Muscle of leg (tissue), 16 donors: ENCODE data around the gene TNFRSF1A. TPM values are rescaled to one million over a fixed set of nuclear protein-coding genes. Genes with fewer than 3 reads are reported as not detected.
A peak's percentile ranks its signal among the peaks of the same experiment; 100 is the strongest.

Experiments
- DNase-seq: peaks from one replicate; pipeline ENCODE4 v3.0.0; 2013
- H3K27ac ChIP-seq: one replicate; pipeline ENCODE4 v1.5.1; 2013; ENCODE audit warnings: mild to moderate bottlenecking, low read length, control low read depth
- H3K27me3 ChIP-seq: one replicate; pipeline ENCODE4 v1.6.1; 2013; ENCODE audit warnings: low read length; ENCODE audit not compliant: control insufficient read depth, insufficient read depth
- H3K36me3 ChIP-seq: one replicate; pipeline ENCODE4 v1.6.1; 2013; ENCODE audit warnings: low read length; ENCODE audit not compliant: control insufficient read depth, insufficient read depth
- H3K4me1 ChIP-seq: one replicate; pipeline ENCODE4 v1.6.1; 2013; ENCODE audit warnings: low read length; ENCODE audit not compliant: control insufficient read depth, insufficient read depth
- H3K4me3 ChIP-seq: one replicate; pipeline ENCODE4 v1.5.1; 2013; ENCODE audit warnings: low read length, control low read depth
- H3K9me3 ChIP-seq: replicated peaks from 2 replicates; pipeline ENCODE4 v1.6.1; 2013; ENCODE audit warnings: low read depth, low read length; ENCODE audit not compliant: control insufficient read depth
- WGBS: methylation state at CpG from one replicate; pipeline ENCODE4 v1.1.5; 2013; ENCODE audit warnings: missing lambda C conversion rate; ENCODE audit not compliant: insufficient coverage; 5-methylcytosine and 5-hydroxymethylcytosine counted together
- long read RNA-seq, 11 donors: transcript quantifications; one replicate each; lab custom pipeline, GENCODE V29; 2026
- polyA plus RNA-seq, 8 donors: library from polyadenylated mRNA; unstranded; fragments of 120-200 nt; gene quantifications; one replicate each; pipeline versions ENCODE4 v1.2.1 to v1.2.3, GENCODE V29; 2013; ENCODE audit warnings: inconsistent platforms in 1 of 8, low replicate concordance in 1 of 8; ENCODE audit not compliant: insufficient read length in 8 of 8, insufficient read depth in 1 of 8
- total RNA-seq: library from RNA; stranded (reverse); fragments of 120-200 nt; gene quantifications from one replicate; pipeline ENCODE4 v1.2.4, GENCODE V29; 2013

TNFRSF1A gene
- 38.5 TPM for total RNA-seq
- polyA plus RNA-seq = 10 to 100 TPM; 55.0 to 92.0 (median 66.4) TPM
- long read RNA-seq, donor 1, transcript TNFRSF1A-201 (10 exons, 2,223 nt) = major isoform, 11 of 13 reads
- long read RNA-seq, donor 1, partial matches to known transcripts = 0 of 13 reads
- long read RNA-seq, donor 1, other reads (novel, unspliced or antisense) = 0 of 13 reads
- long read RNA-seq, donor 2, partial matches to known transcripts = 0 of 2 reads
- long read RNA-seq, donor 2, other reads (novel, unspliced or antisense) = 0 of 2 reads
- long read RNA-seq, donor 3, transcript TNFRSF1A-201 (10 exons, 2,223 nt) = major isoform, 18 of 28 reads
- long read RNA-seq, donor 3, partial matches to known transcripts = 7 of 28 reads
- long read RNA-seq, donor 3, other reads (novel, unspliced or antisense) = 0 of 28 reads
- long read RNA-seq, donor 4, transcript TNFRSF1A-201 (10 exons, 2,223 nt) = major isoform, 8 of 39 reads
- long read RNA-seq, donor 4, partial matches to known transcripts = 26 of 39 reads
- long read RNA-seq, donor 4, other reads (novel, unspliced or antisense) = 0 of 39 reads
- long read RNA-seq, donor 5, transcript TNFRSF1A-201 (10 exons, 2,223 nt) = major isoform, 30 of 56 reads
- long read RNA-seq, donor 5, partial matches to known transcripts = 22 of 56 reads
- long read RNA-seq, donor 5, other reads (novel, unspliced or antisense) = 0 of 56 reads
- long read RNA-seq, donor 6, transcript TNFRSF1A-201 (10 exons, 2,223 nt) = major isoform, 18 of 38 reads
- long read RNA-seq, donor 6, partial matches to known transcripts = 15 of 38 reads
- long read RNA-seq, donor 6, other reads (novel, unspliced or antisense) = 0 of 38 reads
- long read RNA-seq, donor 7, transcript TNFRSF1A-201 (10 exons, 2,223 nt) = major isoform, 7 of 22 reads
- long read RNA-seq, donor 7, partial matches to known transcripts = 13 of 22 reads
- long read RNA-seq, donor 7, other reads (novel, unspliced or antisense) = 0 of 22 reads
- long read RNA-seq, donor 8, transcript TNFRSF1A-201 (10 exons, 2,223 nt) = major isoform, 9 of 11 reads
- long read RNA-seq, donor 8, partial matches to known transcripts = 0 of 11 reads
- long read RNA-seq, donor 8, other reads (novel, unspliced or antisense) = 0 of 11 reads
- long read RNA-seq, donor 9, transcript TNFRSF1A-201 (10 exons, 2,223 nt) = major isoform, 8 of 26 reads
- long read RNA-seq, donor 9, partial matches to known transcripts = 13 of 26 reads
- long read RNA-seq, donor 9, other reads (novel, unspliced or antisense) = 0 of 26 reads
- long read RNA-seq, donor 10, transcript TNFRSF1A-201 (10 exons, 2,223 nt) = major isoform, 17 of 17 reads
- long read RNA-seq, donor 10, partial matches to known transcripts = 0 of 17 reads
- long read RNA-seq, donor 10, other reads (novel, unspliced or antisense) = 0 of 17 reads
- long read RNA-seq, donor 11, transcript TNFRSF1A-201 (10 exons, 2,223 nt) = major isoform, 11 of 26 reads
- long read RNA-seq, donor 11, partial matches to known transcripts = 12 of 26 reads
- long read RNA-seq, donor 11, other reads (novel, unspliced or antisense) = 0 of 26 reads

DNA sequence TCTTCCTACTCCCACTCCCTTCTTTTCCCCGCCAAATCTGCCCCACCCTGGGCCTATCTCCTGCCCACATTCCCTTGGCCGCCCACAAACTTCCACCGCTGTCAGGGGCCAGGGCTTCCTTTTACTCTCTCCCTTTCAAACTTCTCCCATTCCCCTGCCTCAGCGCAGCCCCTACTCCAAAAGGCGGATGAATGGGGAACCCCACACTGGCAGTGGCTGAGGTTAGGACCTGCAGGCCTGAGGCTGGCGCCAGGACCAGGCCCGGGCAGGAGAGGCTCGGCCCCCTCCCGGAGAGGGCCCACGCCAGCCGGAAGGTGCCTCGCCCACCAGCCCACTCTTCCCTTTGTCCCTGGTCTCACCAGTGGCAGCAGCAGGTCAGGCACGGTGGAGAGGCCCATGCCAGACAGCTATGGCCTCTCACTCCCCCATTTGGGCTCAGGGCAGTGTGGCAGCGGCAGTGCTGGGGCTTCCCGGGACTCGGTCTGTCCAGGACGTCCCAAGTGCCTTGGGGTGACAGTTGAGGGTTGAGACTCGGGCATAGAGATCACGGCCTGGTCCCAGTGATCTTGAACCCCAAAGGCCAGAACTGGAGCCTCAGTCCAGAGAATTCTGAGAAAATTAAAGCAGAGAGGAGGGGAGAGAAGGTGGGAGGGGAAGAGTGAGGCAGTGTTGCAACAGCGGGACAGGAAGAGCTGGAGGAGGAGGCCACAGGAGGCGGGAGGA is at the start of gene TNFRSF1A:
Gene TNFRSF1A (minus strand): TSS at position 660 of the 723 bp plus-strand sequence. CDS start 262 bp downstream, at position 398.
- peak within 1 kb of the TSS; percentile 99 for H3K4me3 ChIP-seq
- H3K9me3 ChIP-seq = no peaks in the 10 kb centered on the region
- H3K4me1 ChIP-seq = peaks cover 66% of the 10 kb centered on the region
- peak; percentile 94 for DNase-seq
- WGBS = 0% methylated on average over 19 of the region's 21 CpGs
- peak within 1 kb of the TSS; percentile 97 for H3K27ac ChIP-seq
- H3K36me3 ChIP-seq = peaks cover 2% of the 10 kb centered on the region
- H3K27me3 ChIP-seq = no peaks in the 10 kb centered on the region

DNA sequence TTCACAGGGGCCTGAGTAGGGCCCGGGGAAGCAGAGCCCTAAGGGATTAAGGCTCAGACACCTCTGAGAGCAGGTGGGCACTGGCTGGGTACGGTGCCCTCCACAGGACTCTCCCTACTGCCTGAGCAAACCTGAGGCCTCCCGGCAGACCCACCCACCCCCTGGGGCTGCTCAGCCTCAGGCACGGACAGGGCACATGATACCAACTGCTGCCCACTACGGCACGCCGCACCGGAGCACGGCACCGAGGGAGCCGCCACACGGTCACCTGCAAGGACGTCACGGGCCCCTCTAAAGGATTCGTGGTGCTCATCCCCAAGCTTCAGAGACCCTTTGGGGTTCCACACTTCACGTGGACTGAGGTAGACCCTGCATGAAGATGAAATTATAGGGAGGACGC is 49.1 kb upstream of the TNFRSF1A start:
- no peaks in the 10 kb centered on the region for H3K9me3 ChIP-seq
- no peak overlapping the region for H3K4me3 ChIP-seq
- 79% methylated on average over 12 of the region's 17 CpGs for WGBS
- H3K27me3 ChIP-seq = no peaks in the 10 kb centered on the region
- no peak overlapping the region for H3K27ac ChIP-seq
- peaks cover 4% of the 10 kb centered on the region for H3K4me1 ChIP-seq
- H3K36me3 ChIP-seq = peaks cover 48% of the 10 kb centered on the region
- DNase-seq = no peak

DNA sequence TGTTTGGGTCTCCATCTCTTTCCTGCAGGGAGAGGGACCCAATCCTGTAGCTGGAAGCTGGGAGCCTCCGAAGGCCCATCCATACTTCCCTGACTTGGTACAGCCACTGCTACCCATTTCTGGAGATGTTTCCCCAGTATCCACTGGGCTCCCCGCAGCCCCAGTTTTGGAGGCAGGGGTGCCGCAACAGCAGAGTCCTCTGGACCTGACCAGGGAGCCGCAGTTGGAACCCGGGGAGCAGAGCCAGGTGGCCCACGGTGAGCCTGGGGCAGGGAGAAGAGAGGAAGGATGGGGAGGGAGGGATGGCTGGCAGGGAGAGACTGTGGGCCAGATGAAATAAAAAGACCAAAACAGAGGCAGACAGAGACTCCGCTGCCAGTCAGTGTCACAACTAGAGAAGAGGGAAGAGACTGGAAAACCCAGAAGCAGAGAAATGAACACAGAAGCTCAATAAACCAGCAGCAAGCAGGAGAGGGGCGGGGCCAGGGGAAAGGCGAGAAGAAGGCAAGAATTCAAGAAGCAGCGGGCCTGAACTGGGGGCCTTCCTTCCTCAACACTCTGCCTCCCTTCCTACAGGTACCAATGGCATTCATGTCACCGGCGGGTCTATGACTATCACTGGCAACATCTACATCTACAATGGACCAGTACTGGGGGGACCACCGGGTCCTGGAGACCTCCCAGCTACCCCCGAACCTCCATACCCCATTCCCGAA is 48.4 kb upstream of the TNFRSF1A start:
- H3K36me3 ChIP-seq = peaks cover 50% of the 10 kb centered on the region
- DNase-seq = no peak
- peaks cover 6% of the 10 kb centered on the region for H3K4me1 ChIP-seq
- WGBS = 73% methylated on average over 10 of the region's 15 CpGs
- H3K4me3 ChIP-seq = no peak overlapping the region
- no peaks in the 10 kb centered on the region for H3K9me3 ChIP-seq
- H3K27me3 ChIP-seq = no peaks in the 10 kb centered on the region
- no peak overlapping the region for H3K27ac ChIP-seq

DNA sequence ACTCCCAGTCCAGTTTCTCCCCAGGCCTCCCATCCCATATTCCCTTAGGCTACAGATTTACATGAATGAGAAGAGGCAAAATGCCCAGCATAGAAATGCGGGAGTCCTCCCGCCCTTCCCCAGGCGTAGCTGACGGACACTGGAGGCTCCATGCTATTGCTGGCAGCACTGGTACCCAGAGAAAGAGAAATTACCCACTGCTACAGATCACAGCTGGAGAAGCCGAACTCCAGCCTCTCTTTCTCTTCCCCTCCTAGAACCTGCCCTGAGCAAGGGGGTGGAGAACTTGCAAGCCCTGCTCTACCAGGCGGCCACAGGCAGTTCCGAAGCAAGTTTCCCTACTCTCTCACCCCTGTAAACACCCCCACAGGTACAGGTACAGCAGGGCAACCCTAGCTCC is 45.7 kb upstream of the TNFRSF1A start:
- Histone ChIP-seq H3K9me3 (no peaks in the 10 kb centered on the region), H3K4me3 (no peak overlapping the region), H3K4me1 (peaks cover 28% of the 10 kb centered on the region), H3K27ac (no peak overlapping the region), H3K27me3 (no peaks in the 10 kb centered on the region), H3K36me3 (peaks cover 47% of the 10 kb centered on the region)
- no peak for DNase-seq
- 76% methylated on average over 5 of the region's 7 CpGs for WGBS

DNA sequence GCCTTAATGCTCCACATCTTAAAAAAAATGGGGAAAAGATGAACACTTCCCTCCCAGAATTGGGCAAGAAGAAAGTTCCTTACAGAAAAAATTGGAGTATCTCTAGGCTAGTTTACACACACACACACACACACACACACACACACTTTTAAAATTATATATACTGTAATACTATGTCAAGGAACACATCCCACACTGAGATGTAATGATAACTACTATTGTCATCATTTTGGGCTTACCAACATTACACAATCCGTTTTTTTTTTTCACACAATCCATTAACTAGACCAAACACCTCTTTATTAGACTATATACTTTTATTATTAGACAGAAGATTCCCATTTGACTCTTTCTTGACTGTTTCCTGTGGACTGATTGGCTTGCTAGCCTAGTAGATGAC is 44.6 kb upstream of the TNFRSF1A start:
- Histone ChIP-seq H3K4me1 (peaks cover 26% of the 10 kb centered on the region), H3K9me3 (no peaks in the 10 kb centered on the region), H3K4me3 (no peak overlapping the region), H3K27me3 (no peaks in the 10 kb centered on the region), H3K27ac (no peak overlapping the region), H3K36me3 (peaks cover 44% of the 10 kb centered on the region)
- no CpG with 5 or more reads among the region's 1 CpG for WGBS
- no peak for DNase-seq

DNA sequence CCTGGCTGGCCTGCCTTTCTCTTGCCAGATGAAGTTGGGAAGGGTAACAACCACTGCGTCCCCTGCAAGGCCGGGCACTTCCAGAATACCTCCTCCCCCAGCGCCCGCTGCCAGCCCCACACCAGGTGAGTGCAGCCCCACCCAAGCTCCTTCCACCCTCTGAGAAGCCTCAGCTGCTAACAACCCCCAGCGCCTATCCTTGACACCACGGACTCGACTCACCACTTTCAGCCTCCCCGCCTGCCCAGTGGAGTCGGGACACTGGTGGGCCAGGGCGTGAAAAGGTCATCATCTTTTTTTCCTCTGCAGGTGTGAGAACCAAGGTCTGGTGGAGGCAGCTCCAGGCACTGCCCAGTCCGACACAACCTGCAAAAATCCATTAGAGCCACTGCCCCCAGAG is 44.2 kb upstream of the TNFRSF1A start:
- H3K4me1 ChIP-seq = peaks cover 26% of the 10 kb centered on the region
- no peaks in the 10 kb centered on the region for H3K9me3 ChIP-seq
- H3K4me3 ChIP-seq = no peak overlapping the region
- WGBS = 78% methylated on average over 6 of the region's 11 CpGs
- DNase-seq = no peak
- peaks cover 43% of the 10 kb centered on the region for H3K36me3 ChIP-seq
- no peak overlapping the region for H3K27ac ChIP-seq
- no peaks in the 10 kb centered on the region for H3K27me3 ChIP-seq

DNA sequence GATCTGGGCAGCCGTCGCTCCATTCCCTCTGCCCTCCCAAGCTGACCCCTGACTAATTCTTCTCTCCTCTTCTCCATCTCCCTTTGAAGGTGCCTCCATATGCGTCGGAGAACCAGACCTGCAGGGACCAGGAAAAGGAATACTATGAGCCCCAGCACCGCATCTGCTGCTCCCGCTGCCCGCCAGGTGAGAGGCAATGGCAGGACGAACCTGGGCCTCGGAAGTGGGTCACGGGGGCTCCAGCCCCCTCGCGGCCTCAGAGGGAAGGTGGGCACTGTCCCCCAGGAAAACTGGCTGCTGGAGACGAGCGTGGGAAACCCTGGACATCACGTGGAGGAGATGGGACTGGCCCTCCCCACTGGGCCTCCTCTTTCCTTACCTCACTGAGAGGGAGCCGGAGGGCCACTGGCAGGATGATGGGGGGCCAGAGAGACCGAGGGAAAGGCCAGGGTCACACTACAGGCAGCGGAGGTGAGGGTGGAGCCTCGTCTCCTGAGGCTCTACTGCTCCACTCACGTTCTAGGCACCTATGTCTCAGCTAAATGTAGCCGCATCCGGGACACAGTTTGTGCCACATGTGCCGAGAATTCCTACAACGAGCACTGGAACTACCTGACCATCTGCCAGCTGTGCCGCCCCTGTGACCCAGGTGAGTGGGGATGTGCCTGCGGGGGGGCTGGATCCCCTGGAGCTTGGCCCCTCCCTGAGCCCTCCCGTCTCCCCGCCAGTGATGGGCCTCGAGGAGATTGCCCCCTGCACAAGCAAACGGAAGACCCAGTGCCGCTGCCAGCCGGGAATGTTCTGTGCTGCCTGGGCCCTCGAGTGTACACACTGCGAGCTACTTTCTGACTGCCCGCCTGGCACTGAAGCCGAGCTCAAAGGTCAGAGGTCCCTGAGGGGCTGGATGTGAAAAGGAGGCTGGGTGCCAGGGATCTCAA is 42.9 kb upstream of the TNFRSF1A start:
- H3K36me3 ChIP-seq = peaks cover 31% of the 10 kb centered on the region
- no peak for DNase-seq
- peak overlapping the region; percentile 69 for H3K4me3 ChIP-seq
- no peaks in the 10 kb centered on the region for H3K9me3 ChIP-seq
- peaks cover 26% of the 10 kb centered on the region for H3K4me1 ChIP-seq
- H3K27me3 ChIP-seq = no peaks in the 10 kb centered on the region
- 64% methylated on average over 23 of the region's 36 CpGs for WGBS
- peak overlapping the region; percentile 82 for H3K27ac ChIP-seq
